T47D (cell line): Measurements from ENCODE around the gene NBAS.
A peak's percentile ranks its signal among the peaks of the same experiment; 100 is the strongest.

ENCODE experiments used
- DNase-seq, 2 experiments: peaks; one replicate each; pipeline versions ENCODE4 v3.0.0 to v3.0.0-alpha.2; 2011 to 2012; ENCODE audit warnings: low read depth in 1 of 2, low spot score in 1 of 2
- JUND ChIP-seq: IDR thresholded peaks from 2 replicates; pipeline ENCODE4 v1.6.1; 2012; ENCODE audit warnings: low read depth
- in situ Hi-C: cut with HindIII; loops from 2 replicates; pipeline ENCODE4 v1.10.0; 2016; ENCODE audit warnings: low sequenced_read_pairs, low pct_unique_long_range_greater_than_20kb

The NBAS gene

GRCh38 chr2:15181092-15181745 is 379.9 kb downstream of the NBAS start:
- in situ Hi-C loops, result no loop called here
- peak in 1 of 2 experiments; percentile 4 for DNase-seq
- TF ChIP-seq JUND, result no peak

- in situ Hi-C loops, result no loop called here
- TF ChIP-seq JUND, result no peak
- DNase-seq, result no peak
Observed at GRCh38 chr2:15180379-15180778, 380.8 kb downstream of the NBAS start.

- no peak for DNase-seq
- TF ChIP-seq JUND, result no peak
- in situ Hi-C loops, result no loop called here
Observed at GRCh38 chr2:15178946-15179345, 382.2 kb downstream of the NBAS start.

DNA sequence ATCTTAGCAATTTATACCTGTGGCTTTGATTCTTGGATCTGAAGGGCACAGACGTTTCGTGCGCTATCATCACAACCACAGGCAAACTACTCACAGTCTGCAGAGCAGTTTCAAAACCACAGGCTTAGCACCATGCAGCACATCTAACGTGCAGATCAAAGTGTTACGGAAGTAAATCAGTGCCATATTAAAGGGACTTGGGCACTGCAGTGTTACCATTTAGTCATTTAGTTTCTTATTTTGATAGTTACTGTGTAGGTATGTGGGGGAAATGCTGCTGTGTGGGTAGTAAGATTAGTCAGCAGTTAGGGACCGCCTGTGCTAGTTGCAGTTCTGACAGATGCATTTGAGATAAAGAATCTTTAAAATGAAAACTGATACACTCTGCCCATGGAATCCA is 384.0 kb downstream of the NBAS start:
- in situ Hi-C loops, result no loop called here

DNA sequence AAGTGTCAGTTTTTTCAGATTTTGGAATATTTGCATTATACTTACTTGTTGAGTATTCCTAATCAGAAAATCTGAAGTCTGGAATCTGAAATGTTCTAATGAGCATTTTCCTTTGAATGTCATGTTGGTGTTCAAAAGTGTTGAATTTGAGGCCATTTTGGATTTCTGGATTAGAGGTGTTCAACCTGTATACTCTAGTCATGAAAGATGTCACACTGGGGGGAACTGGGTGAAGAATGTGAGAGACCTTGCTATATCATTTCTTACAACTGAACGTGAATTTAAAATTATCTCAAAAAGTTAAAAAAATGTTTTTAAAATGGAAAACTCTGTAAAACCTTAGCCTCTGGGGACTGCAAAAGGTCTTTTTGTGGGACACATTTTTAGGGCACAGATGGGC is 384.5 kb downstream of the NBAS start:
- DNase-seq, result no peak
- in situ Hi-C loops, result no loop called here
- no peak for TF ChIP-seq JUND

More for the DNA sequence above, 384.0 kb downstream of the NBAS start:
- no peak for TF ChIP-seq JUND
- no peak for DNase-seq

DNA sequence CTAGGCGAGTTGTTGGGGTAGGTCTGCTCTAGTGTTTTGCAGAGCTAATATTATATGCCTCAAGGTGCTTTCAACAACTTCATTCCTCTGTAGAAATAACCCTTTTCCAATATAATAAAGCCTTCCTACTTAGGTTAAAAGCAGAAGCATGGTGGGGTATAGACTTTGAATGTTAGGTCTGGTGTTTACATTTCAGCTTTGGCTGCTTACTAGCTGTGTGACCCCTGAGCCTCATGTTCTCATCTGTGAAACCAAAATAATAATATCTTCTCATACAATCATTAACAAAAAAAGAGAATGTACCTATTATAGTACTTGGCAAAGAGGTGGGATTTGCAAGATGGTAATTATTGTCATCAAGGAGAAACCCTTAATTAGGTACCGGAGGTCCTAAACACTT is 386.6 kb downstream of the NBAS start:
- no peak for TF ChIP-seq JUND
- DNase-seq, result no peak
- in situ Hi-C loops, result no loop called here

DNA sequence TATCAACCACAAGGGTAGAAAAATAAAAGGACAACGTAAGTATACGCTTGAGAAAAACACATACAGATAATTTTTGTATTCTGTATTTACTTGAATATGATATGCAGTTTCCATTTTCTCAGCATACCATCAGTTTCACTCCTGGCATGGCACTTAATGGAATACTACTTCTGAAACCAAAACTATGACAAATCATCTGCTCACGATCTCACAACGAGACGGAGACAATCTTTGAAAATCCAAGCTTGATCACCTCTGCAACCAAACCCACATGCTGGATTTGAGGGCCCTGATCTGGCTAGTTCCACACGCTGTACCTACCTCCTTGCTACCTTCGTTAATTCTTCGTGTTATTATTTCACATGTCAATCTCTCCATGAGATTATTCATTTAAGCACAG is 387.6 kb downstream of the NBAS start:
- DNase-seq, result no peak
- TF ChIP-seq JUND, result no peak
- in situ Hi-C loops, result no loop called here

DNA sequence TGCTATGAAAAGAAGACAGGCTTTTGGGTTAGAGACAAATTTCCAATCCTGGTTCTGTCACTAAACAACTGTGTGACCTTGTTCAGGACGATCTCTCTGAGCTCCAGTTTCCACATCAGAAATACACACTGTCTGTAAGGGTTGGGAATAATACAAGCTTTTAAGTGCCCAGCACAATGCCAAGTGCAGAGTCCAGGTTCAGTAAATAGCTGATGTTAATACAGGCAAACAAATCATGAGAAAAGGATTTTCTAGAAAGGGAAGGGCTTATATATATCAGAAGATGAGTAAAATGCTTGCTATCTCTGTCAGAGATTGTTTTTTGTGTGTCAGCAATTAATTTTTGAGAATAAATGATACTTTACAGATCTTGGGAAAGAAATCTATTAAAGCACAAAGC is 388.3 kb downstream of the NBAS start:
- TF ChIP-seq JUND, result no peak
- in situ Hi-C loops, result no loop called here

GRCh38 chr2:15170070-15170775 is 390.9 kb downstream of the NBAS start:
- in situ Hi-C loops, result no loop called here
- no peak for TF ChIP-seq JUND
- no peak for DNase-seq

More for the DNA sequence above, 388.3 kb downstream of the NBAS start:
- no peak for DNase-seq

GRCh38 chr2:15169326-15170069 is 391.6 kb downstream of the NBAS start:
- in situ Hi-C loops, result no loop called here
- TF ChIP-seq JUND, result no peak
- no peak for DNase-seq

GRCh38 chr2:15168116-15168515 is 393.0 kb downstream of the NBAS start:
- no peak for TF ChIP-seq JUND
- in situ Hi-C loops, result no loop called here
- DNase-seq, result no peak

GRCh38 chr2:15166878-15167277 is 394.3 kb downstream of the NBAS start:
- no peak for TF ChIP-seq JUND
- in situ Hi-C loops, result no loop called here
- DNase-seq, result no peak

- in situ Hi-C loops, result no loop called here
- no peak for TF ChIP-seq JUND
- DNase-seq, result no peak
Observed at GRCh38 chr2:15163326-15163725, 397.8 kb downstream of the NBAS start.
